Measurements from ENCODE around the gene SLFN12L. TPM values are rescaled to one million over a fixed set of nuclear protein-coding genes. Genes with fewer than 3 reads are reported as not detected.

SLFN12L gene
- total RNA-seq, 1 donor from 2014 or later: 0.25 TPM

- intact Hi-C loops (cut with micrococcal nuclease): no loop called here
- no peaks in the 10 kb centered on the region for H3K9me3 ChIP-seq (replicated peaks)
Measured at GRCh38 chr17:35429702-35430101, 107.8 kb downstream of the SLFN12L start.

GRCh38 chr17:35428229-35428628, 109.2 kb downstream of the SLFN12L start:
- Histone ChIP-seq H3K9me3 (replicated peaks) (no peaks in the 10 kb centered on the region), H3K4me1 (peaks cover 20% of the 10 kb centered on the region), H3K27me3 (ENCODE audit: low read depth) (no peaks in the 10 kb centered on the region), H3K4me3 (no peak overlapping the region), H3K36me3 (no peaks in the 10 kb centered on the region), H3K27ac (replicated peaks) (no peak overlapping the region)
- intact Hi-C loops (cut with micrococcal nuclease): no loop called here
- TF ChIP-seq CTCF (IDR thresholded peaks at IDR 0.05; ENCODE audit: borderline replicate concordance): no peak
- DNase-seq: no peak

More at GRCh38 chr17:35429702-35430101, 107.8 kb downstream of the SLFN12L start:
- H3K4me3 ChIP-seq: no peak overlapping the region
- H3K36me3 ChIP-seq: no peaks in the 10 kb centered on the region
- H3K27me3 ChIP-seq (ENCODE audit: low read depth): no peaks in the 10 kb centered on the region
- no peak for TF ChIP-seq CTCF (IDR thresholded peaks at IDR 0.05; ENCODE audit: borderline replicate concordance)
- no peak overlapping the region for H3K27ac ChIP-seq (replicated peaks)
- no peak for DNase-seq
- H3K4me1 ChIP-seq: peaks cover 33% of the 10 kb centered on the region

- H3K9me3 ChIP-seq (replicated peaks): no peaks in the 10 kb centered on the region
- no peak overlapping the region for H3K4me3 ChIP-seq
- DNase-seq: no peak
- no peaks in the 10 kb centered on the region for H3K4me1 ChIP-seq
- TF ChIP-seq CTCF (IDR thresholded peaks at IDR 0.05; ENCODE audit: borderline replicate concordance): no peak
- H3K27me3 ChIP-seq (ENCODE audit: low read depth): no peaks in the 10 kb centered on the region
- intact Hi-C loops (cut with micrococcal nuclease): no loop called here
- H3K27ac ChIP-seq (replicated peaks): no peak overlapping the region
- peaks cover 40% of the 10 kb centered on the region for H3K36me3 ChIP-seq
Measured at GRCh38 chr17:35423761-35424160, 113.7 kb downstream of the SLFN12L start.

Other genes with a start within 250 kb of the SLFN12L start
- gene SLFN11, start 164.1 kb downstream of the SLFN12L start, total RNA-seq: 15.1 TPM
- gene SLFN12, start 105.2 kb downstream of the SLFN12L start, total RNA-seq: 3.7 TPM
- 3.4 TPM for gene SLFN13, start 88.9 kb downstream of the SLFN12L start, total RNA-seq
- gene SLFN14, start 23.1 kb upstream of the SLFN12L start, total RNA-seq: not detected
- 8.7 TPM for gene PEX12, start 40.9 kb upstream of the SLFN12L start, total RNA-seq
- 113 TPM for gene AP2B1, start 49.6 kb upstream of the SLFN12L start, total RNA-seq
- 18.4 TPM for gene RASL10B, start 194.0 kb upstream of the SLFN12L start, total RNA-seq
- gene GAS2L2, start 215.6 kb upstream of the SLFN12L start, total RNA-seq: 0.08 TPM
- not detected for gene C17orf50, start 223.2 kb upstream of the SLFN12L start, total RNA-seq